HG02870 (cell line): ENCODE measurements around the gene PPIF.

ENCODE experiments used
- ATAC-seq: cut with Tn5 transposase; IDR thresholded peaks from one replicate; pipeline ENCODE4 v1.9.1; 2021; ENCODE audit warnings: mild to moderate bottlenecking, moderate library complexity; ENCODE audit not compliant: unreplicated experiment

Gene PPIF

DNA sequence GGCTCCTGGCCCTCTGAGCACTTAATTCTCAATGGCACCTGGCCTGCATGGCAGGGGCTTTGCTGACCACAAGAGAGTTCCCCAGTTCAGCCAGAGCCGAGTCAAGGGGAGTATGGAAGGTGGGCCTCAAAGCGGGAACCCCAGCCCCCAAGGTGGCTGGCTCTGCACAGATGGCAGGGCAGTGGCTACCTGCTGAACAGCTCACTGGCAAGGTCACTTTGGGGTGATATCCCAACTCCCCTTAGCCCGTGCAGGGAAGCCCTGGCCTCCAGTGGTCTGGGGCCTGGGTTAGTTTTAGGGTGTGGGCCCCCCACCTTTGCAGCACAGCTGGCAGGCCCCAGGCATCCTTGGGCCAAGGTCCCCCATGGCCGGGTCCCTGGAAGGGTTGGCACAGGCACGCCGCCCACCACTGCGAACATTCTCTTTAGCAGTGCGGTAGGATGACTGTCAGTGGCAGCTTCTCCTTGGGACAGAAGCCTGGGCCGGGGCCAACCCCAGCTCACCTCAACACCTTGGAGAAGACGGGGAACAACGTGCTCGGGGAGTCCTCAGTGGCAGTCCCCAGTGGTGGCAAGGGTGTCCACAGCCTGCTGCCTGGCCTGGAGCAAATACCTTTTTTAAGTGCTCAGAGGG is 36.8 kb downstream of the PPIF start:
- ATAC-seq, result no peak

GRCh38 chr10:79384773-79385391 is 37.6 kb downstream of the PPIF start:
- no peak for ATAC-seq

DNA sequence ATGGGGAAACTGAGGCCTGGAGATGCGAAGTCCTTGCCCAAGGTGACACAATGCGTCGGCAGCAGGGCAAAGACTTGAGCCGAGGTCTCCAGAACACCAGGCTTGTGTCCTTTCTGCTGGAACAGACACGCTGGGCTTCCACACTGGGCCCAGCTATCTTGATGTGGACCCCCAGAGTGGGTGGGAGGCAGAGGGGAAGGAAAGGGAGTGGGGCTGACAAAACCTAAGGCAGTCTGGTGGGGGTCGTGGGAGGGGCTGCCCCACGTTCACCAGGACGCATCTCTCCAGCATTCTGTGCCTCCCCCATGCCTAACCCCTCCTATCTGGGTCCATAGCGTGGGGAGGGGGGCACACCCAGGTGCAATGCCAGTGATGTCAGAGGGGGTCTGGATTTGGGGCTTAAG is 38.1 kb downstream of the PPIF start:
- ATAC-seq, result no peak

GRCh38 chr10:79385804-79386531 is 38.7 kb downstream of the PPIF start:
- ATAC-seq, result no peak

- ATAC-seq, result no peak
Measured at GRCh38 chr10:79386637-79387465, 39.6 kb downstream of the PPIF start.

DNA sequence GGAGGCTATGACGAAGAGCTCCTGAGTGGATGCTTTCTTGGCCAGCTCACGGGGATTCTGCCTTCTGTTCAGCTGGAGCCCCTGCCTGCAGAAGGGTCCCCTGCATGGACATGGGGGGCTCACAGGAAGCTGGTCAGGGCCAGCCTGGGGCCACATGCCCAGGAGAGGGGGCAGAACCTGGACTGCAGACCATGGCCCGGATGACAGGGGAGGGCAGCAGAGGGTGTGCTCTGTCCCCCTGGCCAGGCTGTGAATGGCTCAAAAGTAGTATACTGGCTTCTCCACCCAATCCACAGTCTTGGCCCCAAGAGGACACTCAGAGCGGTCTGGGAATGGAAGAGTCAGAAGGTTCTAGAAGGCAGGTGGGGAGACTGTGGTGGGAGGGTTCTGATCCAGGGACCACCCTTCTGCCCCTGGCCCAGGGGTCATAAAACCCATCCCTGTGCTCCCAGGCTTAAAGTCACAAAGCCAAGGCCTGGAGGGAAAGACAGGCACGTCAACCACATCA is 40.3 kb downstream of the PPIF start:
- ATAC-seq, result no peak

GRCh38 chr10:79387974-79388850 is 40.9 kb downstream of the PPIF start:
- no peak for ATAC-seq

GRCh38 chr10:79390057-79390456 is 42.8 kb downstream of the PPIF start:
- no peak for ATAC-seq

DNA sequence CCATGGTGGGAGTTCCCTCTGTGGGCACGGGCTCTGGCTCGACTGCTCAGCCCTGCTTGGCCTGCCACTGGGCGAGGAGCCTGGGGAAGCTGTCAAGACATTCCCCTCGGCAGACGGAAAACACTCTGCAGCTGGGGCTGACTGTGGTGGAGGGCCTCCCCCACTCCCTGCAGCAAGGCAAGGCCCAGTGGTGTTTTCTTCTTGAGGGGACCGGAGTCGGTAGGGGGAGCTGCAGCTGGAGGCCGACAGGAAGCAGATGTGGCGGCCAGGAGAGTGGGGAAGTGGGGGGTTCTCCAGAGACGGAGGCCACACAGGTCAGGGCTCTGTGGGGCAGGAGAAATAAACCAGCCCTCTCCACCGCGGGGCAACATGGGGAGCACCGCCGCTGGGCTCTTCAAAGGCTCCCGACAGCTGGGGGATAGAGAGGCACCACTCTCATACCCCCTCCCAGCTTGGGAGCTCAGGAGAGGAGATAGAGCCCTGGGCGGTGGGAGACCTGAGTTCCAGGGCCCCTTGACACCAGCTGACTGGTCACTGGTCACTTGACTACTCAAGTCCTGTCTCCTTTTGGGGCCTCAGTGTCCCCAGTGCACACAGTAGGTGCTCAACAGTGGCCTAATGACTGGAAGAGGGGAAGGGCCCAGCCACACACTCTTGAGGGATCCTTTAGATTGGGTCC is 43.4 kb downstream of the PPIF start:
- no peak for ATAC-seq

DNA sequence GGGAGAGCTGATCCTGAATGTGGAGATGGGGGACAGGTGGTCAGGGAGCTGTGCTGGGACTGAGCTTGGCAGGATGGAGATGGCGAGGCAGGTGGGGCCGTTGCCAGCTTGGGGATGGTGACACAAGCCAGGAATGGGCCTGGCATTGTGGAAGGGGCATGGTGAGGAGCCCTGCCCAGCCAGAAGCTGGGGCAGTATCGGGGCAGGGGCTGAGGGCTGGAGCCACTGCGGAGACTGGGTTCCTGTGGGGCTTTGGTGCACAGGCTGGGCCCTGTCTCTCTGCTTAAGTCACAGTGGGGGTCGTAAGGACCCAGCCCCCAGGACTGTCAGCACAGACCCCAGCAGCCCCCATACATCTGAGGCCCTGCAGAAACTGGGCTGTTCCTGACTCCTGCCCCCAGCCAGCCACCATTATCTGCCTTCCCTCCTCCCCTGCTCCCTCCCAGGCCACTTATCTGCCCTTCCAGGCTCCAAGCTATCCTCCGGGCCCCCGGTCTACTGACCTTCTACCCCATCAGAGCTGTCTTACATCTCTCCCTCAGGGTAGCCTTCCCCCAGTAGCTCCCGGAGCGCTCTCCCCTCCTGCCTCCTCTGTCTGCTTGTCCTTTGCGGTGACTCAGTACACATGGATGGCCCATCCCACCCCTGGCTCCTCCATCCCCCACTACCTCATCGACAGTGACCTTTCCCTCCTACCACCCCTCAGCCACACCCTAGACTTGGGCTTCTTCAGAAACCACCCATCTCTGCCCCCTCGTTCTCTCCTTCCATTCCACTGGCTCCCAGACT is 44.2 kb downstream of the PPIF start:
- ATAC-seq, result no peak

DNA sequence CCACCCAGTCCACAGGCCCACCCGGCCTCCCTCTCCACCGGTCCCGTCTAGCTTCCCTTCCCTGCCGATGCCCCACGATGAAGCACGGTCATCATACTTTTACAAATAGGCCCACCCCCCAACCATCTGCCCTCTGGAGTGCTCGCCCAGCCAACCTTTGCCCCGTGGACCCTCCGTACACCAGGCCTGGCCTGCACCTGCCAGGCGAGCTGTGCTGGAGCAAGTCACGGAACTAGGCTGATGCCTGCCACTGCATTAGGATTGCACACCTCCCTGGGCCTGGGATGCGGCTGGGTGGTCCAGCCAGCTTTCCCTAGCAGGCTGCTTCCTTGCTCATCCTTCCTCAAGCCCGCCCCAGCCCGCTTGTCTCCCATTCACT is 44.7 kb downstream of the PPIF start:
- ATAC-seq, result no peak

DNA sequence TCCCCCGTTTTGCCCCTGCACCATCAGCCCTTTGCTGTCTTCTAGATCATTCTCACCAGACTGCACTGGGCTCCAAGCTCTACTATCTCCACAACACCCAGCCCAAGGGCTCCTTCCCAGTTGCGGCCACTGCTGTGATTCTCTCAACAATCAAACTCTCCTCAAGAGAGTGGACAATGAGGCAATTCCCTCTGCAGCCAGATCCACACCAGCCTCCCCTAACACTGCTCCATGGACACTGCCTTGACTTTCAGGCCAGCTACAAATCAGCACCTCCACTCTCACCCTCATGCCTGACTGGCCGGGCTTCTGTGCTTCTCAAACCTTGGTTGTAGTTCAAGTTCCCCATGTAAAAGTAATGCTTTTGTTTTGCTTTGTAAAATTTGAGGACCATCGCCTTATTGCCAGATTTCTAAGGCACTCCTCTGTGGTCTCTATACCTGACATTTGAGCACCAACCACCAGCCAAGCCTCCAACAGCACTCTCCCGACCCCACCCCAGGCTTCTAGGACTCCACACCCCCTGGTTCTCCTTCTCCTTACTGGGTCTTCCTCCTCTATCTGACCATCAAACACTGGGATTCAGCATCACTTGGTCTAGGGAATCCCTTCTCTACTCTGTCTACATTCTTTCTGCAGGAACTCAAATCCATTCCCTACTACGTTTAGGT is 45.4 kb downstream of the PPIF start:
- no peak for ATAC-seq

DNA sequence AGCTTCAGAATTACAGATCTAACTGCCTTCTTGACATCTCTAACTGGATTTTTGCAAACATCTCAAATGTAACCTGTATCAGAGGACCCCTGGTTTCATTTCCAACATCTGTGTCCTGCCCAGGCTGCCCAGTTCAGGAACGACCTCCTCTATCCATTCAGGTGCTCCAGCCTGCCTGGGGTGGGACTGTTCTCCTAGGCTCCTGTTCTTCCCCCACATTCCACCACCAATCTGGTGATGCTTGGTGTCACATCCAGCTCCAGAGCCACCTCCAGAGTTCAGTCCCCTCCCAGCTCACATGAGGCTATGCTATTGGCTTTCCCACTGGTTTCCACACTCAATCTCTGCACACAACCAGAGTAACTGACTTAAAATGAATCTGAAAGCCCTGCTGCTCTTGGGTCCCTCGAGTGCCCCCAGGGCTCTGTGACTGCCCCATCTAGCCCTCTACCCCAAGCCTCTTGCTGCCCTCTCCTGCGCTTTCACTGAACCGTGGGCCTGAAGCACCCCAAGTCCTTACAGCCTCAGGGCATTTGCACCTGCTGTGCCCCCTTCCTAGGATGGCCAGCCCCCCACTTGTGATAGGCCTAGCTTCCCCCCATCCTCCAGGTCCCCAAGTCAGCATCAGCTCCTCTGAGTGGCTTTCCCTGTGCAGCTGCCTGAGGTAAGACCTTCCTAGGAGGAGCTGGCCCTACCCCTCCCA is 46.1 kb downstream of the PPIF start:
- no peak for ATAC-seq

- no peak for ATAC-seq
Measured at GRCh38 chr10:79393924-79394610, 46.8 kb downstream of the PPIF start.

- ATAC-seq, result no peak
Measured at GRCh38 chr10:79394664-79395063, 47.4 kb downstream of the PPIF start.

DNA sequence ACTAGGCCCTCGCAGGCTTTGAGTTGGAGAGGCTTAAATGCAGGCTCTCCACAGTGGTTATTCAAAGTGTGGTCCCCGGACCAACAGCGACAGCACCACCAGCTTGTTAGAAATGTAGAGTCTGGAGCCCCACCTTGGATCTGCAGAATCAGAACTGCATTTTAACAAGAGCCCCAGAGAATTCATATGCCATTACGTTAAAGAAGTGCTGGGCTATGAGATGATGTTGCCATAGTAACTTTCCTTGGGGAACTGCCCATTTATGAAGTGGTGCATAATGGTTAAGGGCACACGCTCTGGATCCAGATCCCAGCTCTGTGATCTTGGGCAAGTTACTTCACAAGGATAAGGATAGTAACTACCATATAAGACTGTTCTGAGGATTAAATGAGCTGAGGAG is 49.3 kb downstream of the PPIF start:
- ATAC-seq, result no peak

GRCh38 chr10:79397051-79397450 is 49.8 kb downstream of the PPIF start:
- ATAC-seq, result no peak
